ENCODE results near the gene HMGCS2. TPM values are rescaled to one million over a fixed set of nuclear protein-coding genes. Genes with fewer than 3 reads are reported as not detected.

The HMGCS2 gene
- total RNA-seq (100 to 1,000 TPM in 2 of 10 donors, 10 to 100 TPM in 3, 1 to 10 TPM in 4, under 1 TPM in 1; 0.83 to 313 (median 11.2) TPM), polyA plus RNA-seq (10 to 100 TPM in 1 of 2 donors, 1 to 10 TPM in 1; 1.1 to 36.9 TPM)
- long read RNA-seq, donor 1, transcript HMGCS2-201 (10 exons, 2,428 nt), result major isoform, 23 of 37 reads
- long read RNA-seq, donor 1, partial matches to known transcripts, result 6 of 37 reads
- long read RNA-seq, donor 1, other reads (novel, unspliced or antisense), result 8 of 37 reads
- long read RNA-seq, donor 2, transcript HMGCS2-201 (10 exons, 2,428 nt), result major isoform, 89 of 114 reads
- long read RNA-seq, donor 2, partial matches to known transcripts, result 15 of 114 reads
- long read RNA-seq, donor 2, other reads (novel, unspliced or antisense), result 10 of 114 reads
- long read RNA-seq, donor 3, transcript HMGCS2-201 (10 exons, 2,428 nt), result major isoform, 148 of 209 reads
- long read RNA-seq, donor 3, partial matches to known transcripts, result 39 of 209 reads
- long read RNA-seq, donor 3, other reads (novel, unspliced or antisense), result 22 of 209 reads

DNA sequence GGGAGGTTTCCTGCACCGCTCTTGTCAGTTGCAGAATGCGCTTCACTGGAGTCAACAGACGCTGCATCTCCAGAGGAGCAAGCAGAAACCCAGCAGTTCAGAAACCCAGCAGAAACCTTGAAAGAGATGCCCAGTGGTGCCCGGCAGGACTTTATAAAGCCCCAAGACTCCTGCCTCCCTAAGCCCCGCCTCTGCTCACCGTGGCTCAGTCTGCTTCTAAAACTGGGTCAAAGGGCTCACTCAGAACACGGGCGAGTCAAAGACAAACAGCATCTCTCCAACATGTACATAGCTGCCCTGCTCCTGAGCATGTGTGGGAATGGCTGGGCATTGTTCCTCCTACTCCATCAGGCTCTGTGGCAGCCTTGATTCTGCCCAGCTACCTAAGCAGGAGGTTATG is at the start of gene HMGCS2:
TSS of gene HMGCS2 (minus strand) at position 128 of the 400 bp plus-strand sequence. CDS start at position 67, 61 bp downstream.
- DNase-seq, result no peak
- Histone ChIP-seq H3K4me3 (peak within 1 kb of the TSS in 2 of 10 donors; percentile 6 to 12), H3K27ac (peak within 1 kb of the TSS in 2 of 10 donors; percentile 7 to 25), H3K27me3 (no peaks in the 10 kb centered on the region), H3K36me3 (no peaks in the 10 kb centered on the region), H3K9me3 (peaks cover 0 to 12% (median 0%) of the 10 kb centered on the region in 11 donors), H3K4me1 (peaks cover 0 to 25% (median 15%) of the 10 kb centered on the region in 9 donors)
- WGBS, 2 donors, result 50 to 59% methylated on average over 8 of the region's 8 CpGs
- no peak for TF ChIP-seq CTCF (IDR thresholded peaks at IDR 0.05)
- ATAC-seq, result peak in 7 of 8 donors; percentile 34 to 64 (median 54)
- intact Hi-C loops (cut with DNase I), result no loop called here

DNA sequence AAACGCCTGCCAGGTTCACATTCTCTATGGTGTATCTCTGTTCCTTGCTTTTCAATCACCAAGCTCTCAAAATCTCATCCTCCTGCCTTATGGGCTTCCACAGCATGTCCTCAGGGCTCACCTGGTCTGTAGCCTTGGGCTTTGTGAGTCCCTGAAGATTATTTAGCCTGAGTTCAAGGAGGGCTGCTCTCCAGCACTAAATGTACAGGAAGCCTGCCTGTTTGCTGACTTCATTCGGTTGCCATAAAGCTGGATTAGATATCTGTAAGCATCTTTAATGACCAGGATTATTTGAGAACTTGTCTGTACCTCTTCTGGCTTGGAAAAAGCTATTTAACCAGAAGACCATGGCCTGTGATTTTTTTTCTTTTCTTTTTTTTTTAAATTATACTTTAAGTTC is 49.5 kb upstream of the HMGCS2 start:
- Histone ChIP-seq H3K9me3 (no peaks in the 10 kb centered on the region), H3K27ac (no peak overlapping the region), H3K4me1 (no peaks in the 10 kb centered on the region), H3K4me3 (no peak overlapping the region), H3K27me3 (peaks cover 0 to 15% (median 0%) of the 10 kb centered on the region in 7 donors), H3K36me3 (no peaks in the 10 kb centered on the region)
- no peak for TF ChIP-seq CTCF (IDR thresholded peaks at IDR 0.05)
- no peak for ATAC-seq
- no peak for DNase-seq
- intact Hi-C loops (cut with DNase I), result no loop called here
- WGBS, 2 donors, result 84 to 87% methylated on average over 2 of the region's 2 CpGs

DNA sequence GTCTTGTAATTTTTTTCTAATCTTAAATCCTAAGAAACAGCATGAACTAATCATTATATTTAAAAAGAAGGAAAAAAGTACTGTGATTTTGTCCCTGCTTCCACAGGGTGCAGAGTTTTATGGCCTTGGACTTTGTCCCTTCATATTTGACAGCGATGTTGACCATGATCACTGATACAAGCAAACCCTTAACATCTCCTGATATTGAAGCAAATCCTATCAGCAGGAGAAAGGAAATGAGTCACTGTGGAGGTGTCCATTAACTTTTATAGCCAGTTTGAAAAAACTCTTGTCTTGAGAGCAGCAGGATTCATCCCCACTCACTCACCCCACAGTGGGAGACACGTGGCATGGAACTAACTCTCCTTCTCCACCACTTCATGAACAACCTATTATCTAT is 47.7 kb upstream of the HMGCS2 start:
- H3K4me3 ChIP-seq, result no peak overlapping the region
- intact Hi-C loops (cut with DNase I), result no loop called here
- H3K27ac ChIP-seq, result no peak overlapping the region
- ATAC-seq, result no peak
- H3K9me3 ChIP-seq, result no peaks in the 10 kb centered on the region
- H3K36me3 ChIP-seq, result no peaks in the 10 kb centered on the region
- peaks cover 0 to 7% (median 0%) of the 10 kb centered on the region in 7 donors for H3K27me3 ChIP-seq
- H3K4me1 ChIP-seq, result no peaks in the 10 kb centered on the region
- DNase-seq, result no peak
- TF ChIP-seq CTCF (IDR thresholded peaks at IDR 0.05), result no peak
- 60 to 63% methylated on average over 2 of the region's 2 CpGs for WGBS, 2 donors

GRCh38 chr1:119815928-119816327 is 47.2 kb upstream of the HMGCS2 start:
- Histone ChIP-seq H3K27me3 (peaks cover 0 to 7% (median 0%) of the 10 kb centered on the region in 7 donors), H3K4me3 (no peak overlapping the region), H3K4me1 (no peaks in the 10 kb centered on the region), H3K36me3 (no peaks in the 10 kb centered on the region), H3K27ac (no peak overlapping the region), H3K9me3 (no peaks in the 10 kb centered on the region)
- ATAC-seq (no peak), DNase-seq (no peak)
- intact Hi-C loops (cut with DNase I), result no loop called here
- TF ChIP-seq CTCF (IDR thresholded peaks at IDR 0.05), result no peak
- 83 to 84% methylated on average over 7 of the region's 7 CpGs for WGBS, 2 donors

Measured in heart right ventricle (tissue), 16 donors.